NOMO-1 treated with DMSO at 0.1 percent for 48 hours (cell line): ENCODE data around the gene KRTAP5-3.
"Not testable (repeated sequence)": the region's sequence is repeated elsewhere in the genome, so short reads cannot be mapped to it uniquely, and the experiment has no call there.

ENCODE experiments used
- DNase-seq: peaks from one replicate; lab custom pipeline; 2025; ENCODE audit not compliant: unreplicated experiment; lab: John Stamatoyannopoulos, UW

KRTAP5-3 gene

GRCh38 chr11:1584661-1585370 lies 23.4 kb downstream of the KRTAP5-3 start, which contains the start of gene KRTAP5-1:
Gene KRTAP5-1 (minus strand): TSS chr11:1585283. CDS start chr11:1585249, 34 bp downstream.
- not testable (repeated sequence) for DNase-seq

- DNase-seq = not testable (repeated sequence)
Observed at GRCh38 chr11:1582909-1583308, 25.4 kb downstream of the KRTAP5-3 start.

GRCh38 chr11:1581976-1582375 lies 26.3 kb downstream of the KRTAP5-3 start:
- no peak for DNase-seq

GRCh38 chr11:1576825-1577224 lies 31.4 kb downstream of the KRTAP5-3 start:
- DNase-seq = no peak

- DNase-seq = not testable (repeated sequence)
Observed at GRCh38 chr11:1575756-1576155, 32.5 kb downstream of the KRTAP5-3 start.

GRCh38 chr11:1574933-1575242 lies 33.4 kb downstream of the KRTAP5-3 start:
- DNase-seq = no peak

- DNase-seq = peak; percentile 41
Observed at GRCh38 chr11:1574238-1574932, 33.9 kb downstream of the KRTAP5-3 start.

- DNase-seq = no peak
Observed at GRCh38 chr11:1573903-1574237, 34.4 kb downstream of the KRTAP5-3 start.

- no peak for DNase-seq
Observed at GRCh38 chr11:1573077-1573902, 35.0 kb downstream of the KRTAP5-3 start.

- peak; percentile 53 for DNase-seq
Observed at GRCh38 chr11:1572197-1573076, 35.8 kb downstream of the KRTAP5-3 start, which contains the start of gene DUSP8. Gene DUSP8 (minus strand): TSS chr11:1572271. CDS start chr11:1565826, 6,445 bp downstream.

- no peak for DNase-seq
Observed at GRCh38 chr11:1571760-1572196, 36.5 kb downstream of the KRTAP5-3 start.

GRCh38 chr11:1570896-1571759 lies 37.1 kb downstream of the KRTAP5-3 start:
- DNase-seq = no peak

GRCh38 chr11:1570531-1570895 lies 37.8 kb downstream of the KRTAP5-3 start:
- no peak for DNase-seq

- DNase-seq = no peak
Observed at GRCh38 chr11:1570001-1570453, 38.2 kb downstream of the KRTAP5-3 start.

GRCh38 chr11:1569251-1569780 lies 38.9 kb downstream of the KRTAP5-3 start:
- no peak for DNase-seq

- no peak for DNase-seq
Observed at GRCh38 chr11:1568441-1568911, 39.8 kb downstream of the KRTAP5-3 start.

- no peak for DNase-seq
Observed at GRCh38 chr11:1567721-1568100, 40.6 kb downstream of the KRTAP5-3 start.

- no peak for DNase-seq
Observed at GRCh38 chr11:1567052-1567720, 41.1 kb downstream of the KRTAP5-3 start.
